Mesothelial cell of epicardium (in vitro differentiated cells): ENCODE data around the gene ADPRHL1. TPM values are rescaled to one million over a fixed set of nuclear protein-coding genes. Genes with fewer than 3 reads are reported as not detected.
A peak's percentile ranks its signal among the peaks of the same experiment; 100 is the strongest.

Source experiments
- DNase-seq, 2 experiments: peaks; one replicate each; pipeline ENCODE4 v3.0.0; 2021; ENCODE audit warnings: low spot score in 2 of 2; ENCODE audit not compliant: unreplicated experiment in 2 of 2
- H3K27ac Mint-ChIP-seq: 2 replicates; pipeline ENCODE4 v1.8.0; 2021; ENCODE audit warnings: mixed read lengths
- H3K27me3 Mint-ChIP-seq: 2 replicates; pipeline ENCODE4 v1.8.0; 2021; ENCODE audit warnings: low read depth, mixed read lengths
- H3K36me3 Mint-ChIP-seq: 2 replicates; pipeline ENCODE4 v1.8.0; 2021; ENCODE audit warnings: mixed read lengths
- H3K4me1 Mint-ChIP-seq: 2 replicates; pipeline ENCODE4 v1.8.0; 2021; ENCODE audit warnings: mixed read lengths
- H3K4me3 Mint-ChIP-seq: 2 replicates; pipeline ENCODE4 v1.8.0; 2021; ENCODE audit warnings: mild to moderate bottlenecking, moderate library complexity, mixed read lengths
- H3K9me3 Mint-ChIP-seq: 2 replicates; pipeline ENCODE4 v1.8.0; 2021; ENCODE audit warnings: mixed read lengths
- CTCF ChIP-seq: fragments of 200-600 bp; sonication (generic); IDR thresholded peaks from one replicate; pipeline ENCODE4 v1.5.0; 2021; ENCODE audit warnings: antibody characterized with exemption; ENCODE audit not compliant: unreplicated experiment
- total RNA-seq: library from RNA; stranded (reverse); gene quantifications from 3 replicates; pipeline ENCODE4 v1.2.1, GENCODE V29; 2021

ADPRHL1 gene
- total RNA-seq, 1 donor from 2014 or later, result 4.2 TPM

GRCh38 chr13:113367771-113368170 is 85.5 kb downstream of the ADPRHL1 start:
- no peak for DNase-seq
- H3K9me3 Mint-ChIP-seq, result no peaks in the 10 kb centered on the region
- TF ChIP-seq CTCF, result no peak
- no peak overlapping the region for H3K27ac Mint-ChIP-seq
- H3K4me1 Mint-ChIP-seq, result peaks cover under 1% of the 10 kb centered on the region
- peaks cover under 1% of the 10 kb centered on the region for H3K27me3 Mint-ChIP-seq
- H3K36me3 Mint-ChIP-seq, result no peaks in the 10 kb centered on the region
- no peak overlapping the region for H3K4me3 Mint-ChIP-seq

GRCh38 chr13:113367020-113367560 is 86.2 kb downstream of the ADPRHL1 start:
- Mint-ChIP-seq H3K27ac (no peak overlapping the region), H3K4me3 (no peak overlapping the region), H3K4me1 (peaks cover 3% of the 10 kb centered on the region), H3K9me3 (no peaks in the 10 kb centered on the region), H3K27me3 (peaks cover 3% of the 10 kb centered on the region), H3K36me3 (no peaks in the 10 kb centered on the region)
- no peak for TF ChIP-seq CTCF
- no peak for DNase-seq

GRCh38 chr13:113365971-113366588 is 87.2 kb downstream of the ADPRHL1 start:
- peaks cover 3% of the 10 kb centered on the region for H3K4me1 Mint-ChIP-seq
- TF ChIP-seq CTCF, result no peak
- peak in 1 of 2 experiments; percentile 32 for DNase-seq
- peaks cover 3% of the 10 kb centered on the region for H3K27me3 Mint-ChIP-seq
- H3K36me3 Mint-ChIP-seq, result no peaks in the 10 kb centered on the region
- H3K9me3 Mint-ChIP-seq, result no peaks in the 10 kb centered on the region
- H3K4me3 Mint-ChIP-seq, result peak overlapping the region; percentile 54
- H3K27ac Mint-ChIP-seq, result peak overlapping the region; percentile 34

- H3K36me3 Mint-ChIP-seq, result no peaks in the 10 kb centered on the region
- no peaks in the 10 kb centered on the region for H3K9me3 Mint-ChIP-seq
- peaks cover 3% of the 10 kb centered on the region for H3K4me1 Mint-ChIP-seq
- H3K27me3 Mint-ChIP-seq, result peaks cover 3% of the 10 kb centered on the region
- peak overlapping the region; percentile 54 for H3K4me3 Mint-ChIP-seq
- no peak for TF ChIP-seq CTCF
- no peak for DNase-seq
- H3K27ac Mint-ChIP-seq, result peak overlapping the region; percentile 34
Observed at GRCh38 chr13:113365583-113365970, 87.7 kb downstream of the ADPRHL1 start.

- Mint-ChIP-seq H3K27ac (peak overlapping the region; percentile 34), H3K4me3 (peak overlapping the region; percentile 54), H3K36me3 (no peaks in the 10 kb centered on the region), H3K9me3 (no peaks in the 10 kb centered on the region), H3K4me1 (peaks cover 3% of the 10 kb centered on the region), H3K27me3 (peaks cover 3% of the 10 kb centered on the region)
- peak in 1 of 2 experiments; percentile 39 for DNase-seq
- no peak for TF ChIP-seq CTCF
Observed at GRCh38 chr13:113364901-113365582, 88.2 kb downstream of the ADPRHL1 start.
